ENCODE data around the gene CHMP3. TPM values are rescaled to one million over a fixed set of nuclear protein-coding genes. Genes with fewer than 3 reads are reported as not detected.
A peak's percentile ranks its signal among the peaks of the same experiment; 100 is the strongest.
"Not testable (repeated sequence)": the region's sequence is repeated elsewhere in the genome, so short reads cannot be mapped to it uniquely, and the experiment has no call there.

Gene CHMP3
- total and polyA plus RNA-seq, 2 of the 13 experiments (the other 11 are each of a cell fraction or from before 2014, with no cell fraction given) = 64.1 to 114 TPM

DNA sequence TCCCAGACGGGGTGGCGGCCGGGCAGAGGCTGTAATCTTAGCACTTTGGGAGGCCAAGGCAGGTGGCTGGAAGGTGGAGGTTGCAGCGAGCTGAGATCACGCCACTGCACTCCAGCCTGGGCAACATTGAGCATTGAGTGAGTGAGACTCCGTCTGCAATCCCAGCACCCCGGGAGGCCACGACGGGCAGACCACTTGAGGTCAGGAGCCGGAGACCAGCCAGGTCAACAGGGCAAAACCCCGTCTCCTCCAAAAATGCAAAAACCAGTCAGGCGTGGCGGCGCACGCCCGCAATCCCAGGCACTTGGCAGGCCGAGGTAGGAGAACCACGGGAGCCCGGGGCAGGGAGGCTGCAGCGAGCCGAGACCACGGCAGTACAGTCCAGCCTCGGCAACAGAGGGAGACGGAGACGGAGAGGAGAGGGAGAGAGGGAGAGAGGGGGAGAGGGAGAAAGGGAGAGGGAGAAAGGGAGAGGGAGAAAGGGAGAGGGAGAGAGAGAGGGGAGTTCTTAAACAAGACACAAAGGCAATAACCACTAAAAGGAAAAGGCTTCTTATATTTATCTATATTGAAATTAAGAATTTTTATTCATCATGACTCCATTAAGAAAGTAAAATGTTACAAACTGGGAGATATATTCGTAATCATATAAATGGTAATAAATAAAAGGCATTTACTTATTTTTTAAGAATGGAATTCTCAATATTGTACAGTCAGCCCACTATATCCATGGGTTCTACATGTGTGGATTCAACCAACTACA is 13.1 kb downstream of the CHMP3 start:
- H3K27me3 ChIP-seq (ENCODE audit: control insufficient read depth in 1 of 2, insufficient read depth in 2 of 2, low read length in 2 of 2); H3K4me3 ChIP-seq (replicated peaks in 1 of 3; ENCODE audit: insufficient read depth in 1 of 3, low read depth in 2 of 3, low read length in 3 of 3); H3K9ac ChIP-seq (ENCODE audit: insufficient read depth, low read depth, low read length); BruUV-seq (replicated peaks); ATAC-seq; intact Hi-C loops (cut with micrococcal nuclease; ENCODE audit: unreplicated experiment); in situ Hi-C loops (cut with HindIII; ENCODE audit: extremely low pct_ligation_motif_present, low pct_unique_long_range_greater_than_20kb); H3K27ac ChIP-seq (ENCODE audit: extremely low read length, insufficient read depth, low read length); FAIRE-seq; POLR2A ChIA-PET; CTCF ChIA-PET (ENCODE audit: low intra/inter-chr PET ratio, low total read pairs); H3K9me3 ChIP-seq (ENCODE audit: low read length); H3K36me3 ChIP-seq (replicated peaks in 1 of 2; ENCODE audit: control insufficient read depth in 1 of 2, insufficient read depth in 2 of 2, low read length in 2 of 2); H4K20me1 ChIP-seq (ENCODE audit: insufficient read depth, low read length); H3K4me2 ChIP-seq (ENCODE audit: low read depth, low read length); DNase-seq (ENCODE audit: low spot score); H2AFZ ChIP-seq (ENCODE audit: low read length): not testable (repeated sequence)
- WGBS (ENCODE audit: low lambda C conversion rate) = 98% methylated on average over 26 of the region's 26 CpGs
- H3K79me2 ChIP-seq (ENCODE audit: insufficient read depth, low read length) = peaks cover 12% of the 10 kb centered on the region
- peaks cover 19% of the 10 kb centered on the region for H3K4me1 ChIP-seq (ENCODE audit: insufficient read depth, low read length)
- peak; percentile 94 for TF ChIP-seq HNRNPK (IDR thresholded peaks at IDR 0.05; ENCODE audit: low read depth, low read length, poor library complexity, severe bottlenecking)
- TF ChIP-seq, protein P1, sequence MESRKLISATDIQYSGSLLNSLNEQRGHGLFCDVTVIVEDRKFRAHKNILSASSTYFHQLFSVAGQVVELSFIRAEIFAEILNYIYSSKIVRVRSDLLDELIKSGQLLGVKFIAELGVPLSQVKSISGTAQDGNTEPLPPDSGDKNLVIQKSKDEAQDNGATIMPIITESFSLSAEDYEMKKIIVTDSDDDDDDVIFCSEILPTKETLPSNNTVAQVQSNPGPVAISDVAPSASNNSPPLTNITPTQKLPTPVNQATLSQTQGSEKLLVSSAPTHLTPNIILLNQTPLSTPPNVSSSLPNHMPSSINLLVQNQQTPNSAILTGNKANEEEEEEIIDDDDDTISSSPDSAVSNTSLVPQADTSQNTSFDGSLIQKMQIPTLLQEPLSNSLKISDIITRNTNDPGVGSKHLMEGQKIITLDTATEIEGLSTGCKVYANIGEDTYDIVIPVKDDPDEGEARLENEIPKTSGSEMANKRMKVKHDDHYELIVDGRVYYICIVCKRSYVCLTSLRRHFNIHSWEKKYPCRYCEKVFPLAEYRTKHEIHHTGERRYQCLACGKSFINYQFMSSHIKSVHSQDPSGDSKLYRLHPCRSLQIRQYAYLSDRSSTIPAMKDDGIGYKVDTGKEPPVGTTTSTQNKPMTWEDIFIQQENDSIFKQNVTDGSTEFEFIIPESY (CRISPR knock-in tag; IDR thresholded peaks at IDR 0.05) = peak; percentile 30; the same call in 1 of the 2 replicates
- 0 out of 2 replicates have a peak, but pooled peaks have one; percentile 40 for TF ChIP-seq ZNF839 (CRISPR knock-in tag; IDR thresholded peaks at IDR 0.05; ENCODE audit: borderline replicate concordance)
- TF ChIP-seq ATF7-NPFF (CRISPR knock-in tag; IDR thresholded peaks at IDR 0.05; ENCODE audit: low read depth) = 0 out of 2 replicates have a peak, but pooled peaks have one; percentile 2
- 0 out of 2 replicates have a peak, but pooled peaks have one; percentile 77 for TF ChIP-seq PCBP1 (IDR thresholded peaks at IDR 0.05; ENCODE audit: borderline replicate concordance, low read depth, low read length)

DNA sequence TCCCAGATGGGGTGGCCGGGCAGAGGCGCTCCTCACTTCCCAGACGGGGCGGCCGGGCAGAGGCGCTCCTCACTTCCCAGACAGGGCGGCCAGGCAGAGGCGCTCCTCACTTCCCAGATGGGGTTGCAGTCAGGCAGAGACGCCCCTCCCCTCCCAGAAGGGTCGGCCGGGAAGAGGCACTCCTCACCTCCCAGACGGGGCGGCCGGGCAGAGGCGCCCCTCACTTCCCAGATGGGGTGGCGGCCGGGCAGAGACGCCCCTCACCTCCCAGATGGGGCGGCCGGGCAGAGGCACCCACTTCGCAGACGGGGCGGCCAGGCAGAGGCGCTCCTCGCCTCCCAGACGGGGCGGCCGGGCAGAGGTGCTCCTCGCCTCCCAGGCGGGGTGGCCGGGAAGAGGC is 13.8 kb downstream of the CHMP3 start:
- BruUV-seq (replicated peaks); POLR2A ChIA-PET: not testable (repeated sequence)

More for the DNA sequence above, 13.8 kb downstream of the CHMP3 start:
- WGBS (ENCODE audit: low lambda C conversion rate) = 96% methylated on average over 30 of the region's 31 CpGs
- H3K4me2 ChIP-seq (ENCODE audit: low read depth, low read length); DNase-seq (ENCODE audit: low spot score); intact Hi-C loops (cut with micrococcal nuclease; ENCODE audit: unreplicated experiment); H3K27me3 ChIP-seq (ENCODE audit: control insufficient read depth in 1 of 2, insufficient read depth in 2 of 2, low read length in 2 of 2); in situ Hi-C loops (cut with HindIII; ENCODE audit: extremely low pct_ligation_motif_present, low pct_unique_long_range_greater_than_20kb); H3K4me3 ChIP-seq (replicated peaks in 1 of 3; ENCODE audit: insufficient read depth in 1 of 3, low read depth in 2 of 3, low read length in 3 of 3); H3K9ac ChIP-seq (ENCODE audit: insufficient read depth, low read depth, low read length); ATAC-seq; H3K79me2 ChIP-seq (ENCODE audit: insufficient read depth, low read length); H2AFZ ChIP-seq (ENCODE audit: low read length); CTCF ChIA-PET (ENCODE audit: low intra/inter-chr PET ratio, low total read pairs); FAIRE-seq; H4K20me1 ChIP-seq (ENCODE audit: insufficient read depth, low read length); H3K36me3 ChIP-seq (replicated peaks in 1 of 2; ENCODE audit: control insufficient read depth in 1 of 2, insufficient read depth in 2 of 2, low read length in 2 of 2); H3K27ac ChIP-seq (ENCODE audit: extremely low read length, insufficient read depth, low read length); H3K9me3 ChIP-seq (ENCODE audit: low read length): not testable (repeated sequence)
- H3K4me1 ChIP-seq (ENCODE audit: insufficient read depth, low read length) = peaks cover 23% of the 10 kb centered on the region

All from HepG2 (cell line).